NCI-H526 treated with DMSO at 0.1 percent for 48 hours (cell line): ENCODE measurements around the gene LOXHD1.

Experiments
- DNase-seq: peaks from one replicate; lab custom pipeline; 2025; lab: John Stamatoyannopoulos, UW

Gene LOXHD1

GRCh38 chr18:46629361-46629760, 27.7 kb downstream of the LOXHD1 start:
- no peak for DNase-seq

GRCh38 chr18:46628206-46628605, 28.8 kb downstream of the LOXHD1 start:
- no peak for DNase-seq

GRCh38 chr18:46627136-46627535, 29.9 kb downstream of the LOXHD1 start:
- no peak for DNase-seq

- no peak for DNase-seq
Measured at GRCh38 chr18:46625069-46625468, 32.0 kb downstream of the LOXHD1 start.

GRCh38 chr18:46624127-46624526, 32.9 kb downstream of the LOXHD1 start:
- DNase-seq, result no peak

- no peak for DNase-seq
Measured at GRCh38 chr18:46623541-46623940, 33.5 kb downstream of the LOXHD1 start.

- DNase-seq, result peak; percentile 7
Measured at GRCh38 chr18:46622999-46623398, 34.0 kb downstream of the LOXHD1 start.

GRCh38 chr18:46622451-46622850, 34.6 kb downstream of the LOXHD1 start:
- DNase-seq, result no peak

- peak; percentile 14 for DNase-seq
Measured at GRCh38 chr18:46621871-46622270, 35.1 kb downstream of the LOXHD1 start.

GRCh38 chr18:46621111-46621766, 35.8 kb downstream of the LOXHD1 start:
- no peak for DNase-seq

GRCh38 chr18:46619559-46619958, 37.5 kb downstream of the LOXHD1 start:
- DNase-seq, result no peak

GRCh38 chr18:46615720-46616119, 41.3 kb downstream of the LOXHD1 start:
- no peak for DNase-seq

- no peak for DNase-seq
Measured at GRCh38 chr18:46609048-46609447, 48.0 kb downstream of the LOXHD1 start.

- no peak for DNase-seq
Measured at GRCh38 chr18:46607926-46608325, 49.1 kb downstream of the LOXHD1 start.

GRCh38 chr18:46601141-46601805, 55.7 kb downstream of the LOXHD1 start:
- no peak for DNase-seq

GRCh38 chr18:46596119-46596518, 60.9 kb downstream of the LOXHD1 start:
- no peak for DNase-seq

GRCh38 chr18:46591783-46592391, 65.1 kb downstream of the LOXHD1 start:
- no peak for DNase-seq

- no peak for DNase-seq
Measured at GRCh38 chr18:46590103-46590502, 66.9 kb downstream of the LOXHD1 start.

GRCh38 chr18:46588971-46589660, 67.9 kb downstream of the LOXHD1 start:
- DNase-seq, result no peak

- no peak for DNase-seq
Measured at GRCh38 chr18:46587600-46587999, 69.4 kb downstream of the LOXHD1 start.

GRCh38 chr18:46583711-46584110, 73.3 kb downstream of the LOXHD1 start:
- no peak for DNase-seq

- no peak for DNase-seq
Measured at GRCh38 chr18:46581648-46582047, 75.4 kb downstream of the LOXHD1 start.

- DNase-seq, result no peak
Measured at GRCh38 chr18:46578987-46579386, 78.0 kb downstream of the LOXHD1 start.
